Measurements from ENCODE around the gene DNER. TPM values are rescaled to one million over a fixed set of nuclear protein-coding genes. Genes with fewer than 3 reads are reported as not detected.

DNER gene
- polyA plus RNA-seq, 2 of the 4 experiments (the other 2 are of a cell fraction), result 0.34 to 4.2 TPM

- FAIRE-seq (no peak), ATAC-seq (no peak), DNase-seq (ENCODE audit: low read depth in 1 of 2, low spot score in 1 of 2) (no peak)
- ChIA-PET POLR2A (no interaction called here), CTCF (no interaction called here)
- 38% methylated on average over 1 of the region's 1 CpG for WGBS (ENCODE audit: missing lambda C conversion rate)
- TF ChIP-seq SREBF2 (IDR thresholded peaks at IDR 0.05) (no peak), POLR2A (IDR thresholded peaks at IDR 0.05; ENCODE audit: low read length) (no peak), SMC3 (IDR thresholded peaks at IDR 0.05) (no peak), RARB (CRISPR knock-in tag; IDR thresholded peaks at IDR 0.05) (no peak), KDM1A (IDR thresholded peaks at IDR 0.05; ENCODE audit: low read depth) (no peak), NPAS2 (CRISPR knock-in tag; IDR thresholded peaks at IDR 0.05; ENCODE audit: borderline replicate concordance) (no peak), NR3C1 (IDR thresholded peaks at IDR 0.05) (no peak), KDM5A (IDR thresholded peaks at IDR 0.05) (no peak), PBX3 (IDR thresholded peaks at IDR 0.05) (no peak), REST (IDR thresholded peaks at IDR 0.05) (no peak), PHF8 (IDR thresholded peaks at IDR 0.05; ENCODE audit: borderline replicate concordance, low read depth) (no peak), ZFP36 (IDR thresholded peaks at IDR 0.05; ENCODE audit: borderline replicate concordance, partially characterized antibody) (no peak), TP53 (CRISPR knock-in tag; IDR thresholded peaks at IDR 0.05) (no peak), CBX2 (IDR thresholded peaks at IDR 0.05; ENCODE audit: borderline replicate concordance, low read depth) (no peak), CBX8 (IDR thresholded peaks at IDR 0.05) (no peak), RFX5 (IDR thresholded peaks at IDR 0.05) (no peak), MYC (IDR thresholded peaks at IDR 0.05; ENCODE audit: borderline replicate concordance, low read length) (no peak), JUNB (IDR thresholded peaks at IDR 0.05) (no peak)
- no peak overlapping the region for H3K4me2 ChIP-seq
- H3K4me1 ChIP-seq, result no peaks in the 10 kb centered on the region
- no peak overlapping the region for H3K4me3 ChIP-seq
- no peak overlapping the region for H3K27ac ChIP-seq
- no peaks in the 10 kb centered on the region for H3K9me3 ChIP-seq
These were observed 190.7 kb downstream of the DNER start for GRCh38 chr2:229523663-229524062.

- CTCF ChIA-PET, result interaction anchor here (0.7 to 1.0 kb wide), 2 partner anchors 9 to 22 kb away, joined by 3 to 5 read pairs; no protein-coding TSS in a partner anchor
- FAIRE-seq, result no peak
- POLR2A ChIA-PET, result no interaction called here
These were observed 192.8 kb downstream of the DNER start for GRCh38 chr2:229521576-229521975.

More at GRCh38 chr2:229521576-229521975, 192.8 kb downstream of the DNER start:
- H3K27ac ChIP-seq, result no peak overlapping the region
- H3K4me2 ChIP-seq, result no peak overlapping the region
- TF ChIP-seq RAD21 (conservative IDR thresholded peaks at IDR 0.05 in 1 of 2, IDR thresholded peaks at IDR 0.05 in 1 of 2), result no peak
- no peak for TF ChIP-seq CHD4 (IDR thresholded peaks at IDR 0.05; ENCODE audit: borderline replicate concordance)
- no peak for TF ChIP-seq MAX (IDR thresholded peaks at IDR 0.05)
- no peak for TF ChIP-seq SMC3 (IDR thresholded peaks at IDR 0.05)
- TF ChIP-seq HES2 (IDR thresholded peaks at IDR 0.05), result no peak
- TF ChIP-seq NPAS2 (CRISPR knock-in tag; IDR thresholded peaks at IDR 0.05; ENCODE audit: borderline replicate concordance), result no peak
- TF ChIP-seq ATOH8 (CRISPR knock-in tag; IDR thresholded peaks at IDR 0.05; ENCODE audit: low read depth), result no peak
- no peak for TF ChIP-seq CBX2 (IDR thresholded peaks at IDR 0.05; ENCODE audit: borderline replicate concordance, low read depth)
- no peak for TF ChIP-seq POLR2A (IDR thresholded peaks at IDR 0.05; ENCODE audit: low read length)
- no peaks in the 10 kb centered on the region for H3K4me1 ChIP-seq
- DNase-seq (ENCODE audit: low read depth in 1 of 2, low spot score in 1 of 2), result no peak
- H3K9me3 ChIP-seq, result no peaks in the 10 kb centered on the region
- H3K4me3 ChIP-seq, result no peak overlapping the region
- no peak for ATAC-seq
